HG03045 (cell line): ENCODE results near the gene EYS.
"Not testable (repeated sequence)": the region's sequence is repeated elsewhere in the genome, so short reads cannot be mapped to it uniquely, and the experiment has no call there.

Experiments
- ATAC-seq: cut with Tn5 transposase; IDR thresholded peaks from one replicate; pipeline ENCODE4 v1.9.1; 2021; ENCODE audit warnings: mild to moderate bottlenecking, moderate library complexity; ENCODE audit not compliant: unreplicated experiment

The EYS gene

DNA sequence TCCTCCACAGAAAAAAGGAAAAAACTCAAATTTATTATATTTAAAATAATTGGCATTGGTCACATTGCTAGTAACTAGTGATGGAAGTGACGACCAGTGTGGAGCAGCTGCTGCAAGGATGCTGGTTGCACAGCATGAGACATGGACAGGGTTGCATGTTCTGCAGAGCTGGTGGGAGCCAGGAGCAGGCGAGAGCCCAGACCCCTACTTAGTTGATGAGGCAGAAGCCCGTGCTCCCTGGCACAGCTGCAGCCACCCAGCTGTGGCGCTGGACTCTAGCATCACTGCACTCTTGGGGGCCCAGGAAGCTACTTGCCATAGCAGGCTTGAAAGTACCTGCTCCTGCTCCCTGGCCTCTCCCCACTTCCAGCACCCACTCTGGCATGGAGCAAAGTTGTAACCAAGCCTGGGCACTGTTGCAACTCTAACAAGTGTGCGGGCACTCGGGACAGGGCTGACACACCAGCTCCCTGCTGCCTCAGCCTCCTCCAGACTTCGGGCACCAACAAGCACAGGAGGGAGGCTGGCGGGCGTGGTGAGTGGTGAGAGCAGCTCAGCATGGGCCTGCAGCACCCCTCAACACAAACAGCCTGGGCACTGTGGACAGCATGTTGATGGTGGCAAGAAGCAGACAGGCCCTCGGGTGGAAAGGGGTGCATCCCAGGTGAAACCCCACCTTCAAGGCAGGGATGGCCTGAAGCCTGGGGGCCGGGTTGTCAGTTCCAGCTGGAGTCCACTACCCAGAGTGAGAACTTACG lies 69.6 kb downstream of the EYS start:
- no peak for ATAC-seq

DNA sequence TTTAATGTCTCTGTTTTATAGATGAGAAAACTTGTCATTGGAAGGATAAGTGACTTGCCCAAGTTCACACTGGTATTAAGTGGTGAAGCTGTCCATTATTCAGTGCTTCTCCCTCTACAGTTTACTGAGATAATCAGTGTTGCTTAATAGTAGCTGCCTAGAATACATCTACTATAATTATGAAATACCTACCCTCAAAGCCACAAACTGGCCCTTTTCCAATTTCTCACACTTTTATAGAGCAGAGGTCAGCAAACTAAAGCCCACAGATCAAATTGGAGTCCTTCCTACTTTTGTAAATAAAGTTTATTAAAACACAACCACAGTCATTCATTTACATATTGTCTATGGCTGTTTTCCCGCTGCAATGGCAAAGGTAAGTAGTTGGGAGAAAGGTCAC lies 73.5 kb downstream of the EYS start:
- ATAC-seq = no peak

DNA sequence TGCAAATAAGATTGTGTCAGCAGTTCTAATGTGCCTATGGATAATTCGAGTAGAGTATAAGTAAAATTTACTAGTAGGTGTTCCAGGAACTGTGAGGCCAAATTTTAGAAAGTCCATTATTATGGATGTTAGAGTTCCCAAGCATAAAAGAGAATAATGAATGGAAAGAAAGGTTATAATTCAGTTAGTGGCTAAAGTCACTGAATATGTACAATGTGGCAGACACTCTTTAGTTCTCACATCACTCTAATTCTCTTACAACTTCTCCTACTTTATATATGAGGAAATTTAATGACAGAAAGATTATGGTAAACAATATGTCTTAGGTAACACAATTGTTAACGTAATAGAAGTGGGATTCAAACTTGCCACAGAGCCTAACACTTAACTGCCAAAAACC lies 75.3 kb downstream of the EYS start:
- ATAC-seq = no peak

DNA sequence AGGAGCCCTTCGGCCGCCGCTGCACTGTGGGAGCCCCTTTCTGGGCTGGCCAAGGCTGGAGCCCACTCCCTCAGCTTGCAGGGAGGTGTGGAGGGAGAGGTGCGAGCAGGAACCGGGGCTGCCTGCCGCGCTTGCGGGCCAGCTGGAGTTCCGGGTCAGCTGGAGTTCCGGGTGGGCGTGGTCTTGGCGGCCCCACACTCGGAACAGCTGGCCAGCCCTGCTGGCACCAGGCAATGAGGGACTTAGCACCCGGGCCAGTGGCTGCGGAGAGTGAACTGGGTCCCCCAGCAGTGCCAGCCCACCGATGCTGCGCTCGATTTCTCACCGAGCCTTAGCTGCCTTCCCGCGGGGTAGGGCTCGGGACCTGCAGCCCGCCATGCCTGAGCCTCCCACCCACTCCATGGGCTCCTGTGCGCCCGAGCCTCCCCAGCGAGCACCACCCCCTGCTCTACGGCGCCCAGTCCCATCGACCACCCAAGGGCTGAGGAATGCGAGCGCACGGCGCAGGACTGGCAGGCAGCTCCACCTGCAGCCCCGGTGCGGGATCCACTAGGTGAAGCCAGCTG lies 79.5 kb downstream of the EYS start:
- not testable (repeated sequence) for ATAC-seq

DNA sequence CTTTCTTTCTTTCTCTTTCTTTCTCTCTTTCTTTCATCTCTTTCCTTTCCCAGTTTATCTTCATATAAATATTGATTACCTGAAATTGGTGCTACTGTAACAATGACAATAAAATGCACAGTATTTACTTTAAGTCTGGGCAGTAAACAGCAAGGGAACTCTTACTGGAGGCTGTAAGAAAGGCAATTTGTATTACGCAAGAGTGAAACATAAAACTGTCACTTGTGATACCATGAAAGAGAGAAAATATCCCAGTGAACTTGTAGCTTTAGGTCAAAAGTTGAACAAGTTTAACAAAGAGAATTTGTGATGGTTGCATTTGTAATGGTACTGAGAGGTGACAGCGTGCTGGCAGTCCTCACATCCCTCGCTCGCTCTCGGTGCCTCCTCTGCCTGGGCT lies 80.0 kb downstream of the EYS start:
- ATAC-seq = no peak

DNA sequence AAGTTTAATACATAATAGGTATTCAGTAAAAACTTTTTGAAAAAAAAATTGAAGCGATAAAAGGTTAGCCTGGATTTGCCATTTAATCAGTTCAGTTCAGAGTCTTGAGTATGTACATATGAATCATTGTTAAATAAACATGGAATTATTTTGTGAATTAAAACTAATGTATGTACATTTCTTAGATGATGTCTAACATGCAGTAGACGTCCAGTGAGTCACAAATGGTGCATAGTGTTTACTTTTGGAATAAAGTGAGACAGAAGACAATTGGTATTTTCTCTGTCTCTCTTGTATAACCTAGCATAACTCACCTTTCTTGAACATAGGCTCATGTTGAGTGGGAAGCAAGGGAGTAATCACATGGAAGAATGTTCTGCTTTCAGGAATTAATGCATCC lies 83.5 kb downstream of the EYS start:
- no peak for ATAC-seq

DNA sequence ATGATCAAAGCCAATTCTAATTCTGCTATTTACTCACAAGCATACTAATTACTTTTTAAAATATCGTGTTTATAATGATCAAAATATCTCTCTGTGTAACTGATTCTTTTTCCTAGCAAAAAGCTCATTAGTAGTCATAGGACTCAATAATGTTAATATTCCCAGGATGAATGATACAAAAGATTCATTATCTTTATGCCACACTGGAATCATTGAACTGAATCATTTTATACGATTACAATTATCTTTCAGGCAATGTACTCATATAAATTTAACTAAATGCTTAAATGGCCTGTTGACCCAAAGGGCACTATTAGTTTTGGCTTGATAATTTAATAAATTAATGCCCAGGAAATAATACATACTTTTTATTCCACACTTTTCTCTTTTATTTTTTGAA lies 96.3 kb downstream of the EYS start:
- ATAC-seq = no peak

DNA sequence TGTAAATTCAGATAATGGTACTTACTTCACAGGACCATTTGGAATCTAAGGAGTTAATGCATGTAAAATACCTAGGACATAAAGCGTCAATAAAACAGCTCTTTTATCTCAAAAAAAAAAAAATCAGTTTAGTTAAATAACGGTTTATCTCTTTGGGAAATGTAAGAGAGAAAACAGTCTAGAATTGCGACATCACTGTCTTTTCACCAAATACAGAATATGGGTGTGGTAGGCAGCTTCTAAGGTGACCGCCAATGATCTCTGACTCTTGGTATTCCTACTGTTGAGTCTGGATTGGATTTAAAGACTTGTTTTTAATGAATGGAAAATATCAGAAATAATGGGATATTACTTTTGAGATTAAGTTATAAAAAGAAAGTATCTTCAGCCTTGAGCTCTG lies 111.5 kb downstream of the EYS start:
- no peak for ATAC-seq

DNA sequence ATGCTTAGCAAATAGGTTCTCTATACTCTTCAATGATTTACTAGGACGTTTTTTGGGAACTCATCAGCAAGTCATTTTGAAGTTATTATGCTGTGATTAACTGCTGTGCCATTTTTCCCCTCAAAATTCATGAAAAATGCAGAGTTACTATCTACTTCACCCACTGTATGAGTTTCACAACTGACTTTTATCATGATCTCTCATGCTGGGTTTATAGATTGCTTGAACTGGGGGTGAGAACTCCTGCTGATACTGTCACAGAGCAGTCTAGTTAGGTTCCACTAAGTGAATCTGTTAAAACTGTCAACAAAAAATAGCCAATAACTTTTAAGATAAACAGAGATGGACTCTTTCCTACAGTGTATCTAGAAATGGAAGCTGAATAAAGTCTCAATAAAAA lies 136.7 kb downstream of the EYS start:
- no peak for ATAC-seq

DNA sequence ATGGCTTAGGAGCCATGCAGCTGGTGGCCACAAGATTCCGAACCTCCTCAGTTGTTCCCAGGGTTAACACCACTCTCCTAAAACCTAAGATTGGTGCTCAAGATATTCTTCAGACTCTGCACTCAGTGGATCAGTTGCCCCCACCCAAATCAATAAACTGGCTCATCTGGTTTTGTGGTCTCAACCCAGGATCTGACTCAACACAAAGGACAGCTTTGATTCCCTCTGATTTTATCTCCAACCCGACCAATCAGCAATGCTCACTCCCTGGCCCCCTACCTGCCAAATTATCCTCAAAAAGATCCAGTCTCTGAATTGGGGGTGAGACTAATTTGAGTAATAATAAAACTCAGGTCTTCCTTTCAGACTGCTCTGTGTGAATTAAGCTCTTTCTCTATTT lies 137.5 kb downstream of the EYS start:
- no peak for ATAC-seq

DNA sequence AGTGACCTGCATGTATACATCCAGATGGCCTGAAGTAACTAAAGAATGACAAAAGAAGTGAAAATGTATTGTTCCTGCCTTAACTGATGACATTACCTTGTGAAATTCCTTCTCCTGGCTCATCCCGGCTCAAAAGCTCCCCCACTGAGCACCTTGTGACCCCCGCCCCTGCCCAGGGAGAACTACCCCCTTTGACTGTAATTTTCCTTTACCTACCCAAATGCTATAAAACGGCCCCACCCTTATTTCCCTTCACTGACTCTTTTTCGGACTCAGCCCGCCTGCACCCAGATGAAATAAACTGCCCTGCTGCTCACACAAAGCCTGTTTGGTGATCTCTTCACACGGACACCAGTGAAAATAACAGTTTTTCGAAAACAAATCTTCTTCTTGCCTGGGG lies 138.0 kb downstream of the EYS start:
- not testable (repeated sequence) for ATAC-seq

DNA sequence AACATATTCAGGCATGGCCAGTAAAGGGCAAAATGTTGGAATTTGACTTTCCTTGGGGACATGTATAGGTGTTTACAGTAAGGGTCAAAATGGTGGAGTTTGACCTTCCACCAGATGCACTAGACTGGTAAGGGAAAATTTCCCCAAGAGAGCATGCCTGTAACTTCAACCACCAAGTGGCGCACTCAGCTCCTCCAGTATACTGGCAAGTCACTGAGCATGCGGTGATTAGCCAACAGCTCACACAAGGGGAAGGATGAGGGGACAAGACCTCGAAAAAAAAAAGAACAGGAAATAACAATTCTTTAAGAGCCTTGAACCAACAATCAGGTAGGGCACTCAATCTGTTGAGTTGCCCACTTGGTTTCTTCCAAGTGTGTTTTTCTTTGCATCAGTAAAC lies 140.9 kb downstream of the EYS start:
- ATAC-seq = no peak

DNA sequence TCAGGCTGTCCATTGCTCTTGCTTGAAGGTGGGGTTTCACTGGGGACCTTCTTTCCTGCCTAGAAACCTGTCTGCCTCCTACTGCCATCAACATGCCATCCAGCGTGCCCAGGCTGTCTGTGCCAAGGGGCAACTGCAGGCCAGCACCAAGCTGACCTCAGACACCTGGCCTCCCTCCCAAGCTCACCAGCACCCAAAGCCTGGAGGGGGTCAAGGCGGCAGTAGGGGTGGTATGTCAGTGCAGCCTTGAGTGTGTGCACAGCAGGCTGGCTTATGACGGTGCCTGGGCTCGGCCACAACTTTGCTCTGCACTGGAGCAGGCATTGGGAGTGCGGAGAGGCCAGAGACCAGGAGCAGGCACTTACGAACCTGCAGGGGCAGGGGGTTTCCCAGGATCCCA lies 149.0 kb downstream of the EYS start:
- ATAC-seq = no peak

DNA sequence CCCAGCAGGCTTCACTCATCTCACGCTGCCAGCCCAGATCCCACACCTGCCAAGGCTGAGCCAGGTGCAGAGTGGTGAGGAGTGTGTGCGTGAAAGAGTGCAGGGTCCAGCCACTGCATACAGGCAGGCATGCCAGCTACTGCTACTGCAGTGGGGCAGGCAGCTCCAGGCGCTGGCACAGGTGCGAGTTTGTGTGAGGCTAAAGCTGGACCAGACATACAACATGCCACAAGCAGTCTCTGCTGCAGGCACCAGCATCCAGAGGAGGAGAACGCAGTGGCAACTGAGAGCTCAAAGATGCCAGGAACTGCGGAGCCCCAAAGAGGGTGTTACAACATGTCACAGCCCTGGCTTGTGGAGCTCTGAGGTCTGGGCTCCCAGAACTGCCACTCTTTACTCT lies 149.8 kb downstream of the EYS start:
- ATAC-seq = no peak

DNA sequence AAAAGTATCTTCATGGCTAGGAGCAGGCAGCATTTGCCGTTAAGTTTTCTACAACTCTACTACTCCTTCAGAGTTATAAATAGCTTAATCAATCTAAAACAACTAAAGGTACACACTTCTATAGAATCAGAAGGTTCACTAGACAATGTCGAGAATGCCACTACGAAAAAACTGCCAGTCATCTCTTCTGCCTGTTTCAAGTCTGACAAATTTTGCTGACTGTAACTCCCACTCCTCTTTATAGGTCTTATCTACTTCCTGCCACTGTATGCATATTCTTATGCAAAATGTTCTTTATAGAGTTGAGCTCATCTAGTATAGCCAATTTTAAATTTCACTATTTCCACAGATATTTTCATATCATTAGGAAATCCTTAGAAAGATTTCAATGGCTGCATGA lies 160.1 kb downstream of the EYS start:
- ATAC-seq = no peak

DNA sequence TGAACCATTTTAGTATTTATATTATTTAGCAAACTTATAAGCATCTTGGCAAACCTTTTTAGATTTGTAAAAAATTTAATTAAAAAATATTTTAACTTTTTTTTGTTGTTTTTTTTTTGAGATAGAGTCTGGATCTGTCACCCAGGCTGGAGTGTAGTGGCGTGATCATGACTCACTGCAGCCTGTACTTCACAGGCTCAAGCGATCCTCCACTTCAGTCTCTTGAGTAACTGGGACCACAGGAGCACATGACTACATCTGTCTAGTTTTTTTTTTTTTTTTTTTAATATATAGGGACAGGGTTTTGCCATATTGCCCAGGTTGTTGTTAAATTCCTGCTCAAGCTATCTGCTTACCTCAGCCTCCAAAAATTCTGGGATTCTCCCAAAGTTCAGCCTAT lies 161.1 kb downstream of the EYS start:
- no peak for ATAC-seq

DNA sequence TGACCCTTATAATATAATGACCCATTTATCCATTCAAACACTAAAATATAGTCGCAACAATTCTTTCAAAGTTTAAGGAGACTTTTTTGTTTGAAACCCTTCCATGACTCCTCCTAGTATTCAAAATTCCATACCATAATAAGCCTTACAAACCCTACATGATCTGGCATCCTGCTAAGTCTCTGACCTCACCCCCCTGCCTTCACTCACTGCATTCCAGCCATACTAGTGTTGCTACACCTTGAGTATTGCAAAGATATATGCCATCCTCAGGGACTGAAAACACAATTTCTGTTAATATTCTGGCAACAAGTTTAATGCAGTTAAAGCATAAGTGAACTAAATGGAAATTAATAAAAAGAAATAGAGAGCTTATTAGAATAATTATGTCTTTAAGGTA lies 168.4 kb downstream of the EYS start:
- ATAC-seq = no peak

DNA sequence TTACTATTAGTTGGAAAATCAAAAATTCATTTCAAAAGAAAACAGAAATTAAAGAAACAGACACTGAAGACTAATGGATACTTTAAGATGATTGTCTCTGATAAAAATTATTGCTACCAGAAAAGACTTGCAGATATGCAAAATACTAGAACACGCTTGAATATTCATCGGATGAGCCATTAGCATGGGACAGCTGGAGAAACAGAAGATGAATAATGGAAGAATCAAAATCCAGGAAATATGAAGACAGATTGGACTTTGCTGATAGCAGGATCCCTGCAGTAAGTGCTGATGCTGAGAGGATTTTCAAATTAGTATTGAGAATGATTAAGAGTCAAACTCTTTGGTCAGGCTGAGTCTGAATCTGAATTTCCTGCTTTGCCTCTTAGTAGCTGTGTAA lies 169.4 kb downstream of the EYS start:
- ATAC-seq = no peak

DNA sequence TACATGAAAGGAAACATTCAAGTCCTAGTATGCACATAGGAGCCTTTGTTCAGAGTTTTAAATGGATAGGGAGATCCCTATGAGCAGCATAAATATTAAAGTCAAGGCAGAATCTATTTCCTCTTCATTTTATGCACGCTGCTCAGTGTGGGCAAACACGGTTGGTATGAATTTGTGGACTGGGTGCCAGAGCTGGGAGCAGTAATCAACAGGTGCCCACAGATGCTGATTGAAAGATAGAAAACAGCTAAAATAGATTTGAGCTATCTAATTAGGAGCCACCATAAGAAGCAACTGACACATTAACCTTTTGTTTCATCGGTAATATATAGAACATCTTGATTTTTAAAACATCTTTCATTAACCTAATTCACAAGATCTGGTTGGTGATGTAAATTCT lies 175.5 kb downstream of the EYS start:
- ATAC-seq = no peak

DNA sequence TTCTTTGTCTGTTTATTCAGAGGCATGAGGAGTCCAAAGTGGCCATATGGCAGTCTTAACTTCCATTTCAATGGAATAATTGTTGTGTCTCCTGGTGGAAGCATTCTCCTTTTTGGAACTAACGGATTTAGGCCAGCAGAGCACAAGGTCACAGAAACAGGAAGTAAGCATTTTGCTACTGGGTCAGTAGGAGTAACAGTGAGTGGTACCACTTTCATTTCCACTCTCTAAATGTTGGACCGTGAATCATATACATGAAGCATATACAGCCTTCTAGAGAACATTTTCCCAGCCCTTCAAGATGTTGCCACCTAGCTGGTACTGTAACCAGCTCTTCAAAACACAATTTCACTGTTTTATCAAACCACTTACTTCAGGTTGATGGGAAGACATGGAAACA lies 182.8 kb downstream of the EYS start:
- ATAC-seq = no peak

DNA sequence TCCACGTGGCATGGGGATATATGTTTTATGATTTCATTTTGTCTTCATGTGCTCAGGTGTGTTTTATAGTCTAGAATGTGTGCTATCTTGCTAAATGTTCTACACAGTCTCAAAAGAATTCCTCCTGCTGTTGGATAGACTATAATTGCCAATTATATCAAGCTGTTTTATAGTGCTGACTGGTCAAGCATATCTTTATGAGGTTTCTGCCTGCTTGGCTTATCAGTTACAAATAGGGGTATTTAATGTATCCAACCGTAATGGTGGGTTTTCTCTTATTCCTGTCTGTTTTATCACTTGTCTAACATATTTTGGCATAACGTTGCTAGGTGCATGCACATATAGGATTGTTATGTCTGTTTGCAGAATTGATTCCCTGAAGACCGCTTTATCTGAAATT lies 201.3 kb downstream of the EYS start:
- ATAC-seq = no peak

DNA sequence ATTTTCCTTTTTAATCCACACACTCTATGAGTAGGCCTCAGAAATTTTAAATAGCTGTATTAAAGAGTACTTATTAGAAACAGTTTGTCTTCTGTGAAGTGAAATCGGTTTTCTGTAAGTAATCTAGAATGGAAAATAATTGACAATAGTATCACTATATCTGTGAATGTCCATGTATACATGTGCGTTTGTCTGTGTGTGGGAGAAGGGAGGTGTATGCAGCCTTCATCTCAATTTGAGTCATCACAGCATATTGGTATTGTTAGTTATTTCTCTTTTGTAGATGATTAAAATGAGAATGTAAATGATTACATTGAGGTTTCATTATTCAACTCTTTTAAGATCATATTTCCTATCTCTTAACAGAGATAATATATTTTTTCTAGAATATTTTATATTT lies 206.0 kb downstream of the EYS start:
- ATAC-seq = no peak

DNA sequence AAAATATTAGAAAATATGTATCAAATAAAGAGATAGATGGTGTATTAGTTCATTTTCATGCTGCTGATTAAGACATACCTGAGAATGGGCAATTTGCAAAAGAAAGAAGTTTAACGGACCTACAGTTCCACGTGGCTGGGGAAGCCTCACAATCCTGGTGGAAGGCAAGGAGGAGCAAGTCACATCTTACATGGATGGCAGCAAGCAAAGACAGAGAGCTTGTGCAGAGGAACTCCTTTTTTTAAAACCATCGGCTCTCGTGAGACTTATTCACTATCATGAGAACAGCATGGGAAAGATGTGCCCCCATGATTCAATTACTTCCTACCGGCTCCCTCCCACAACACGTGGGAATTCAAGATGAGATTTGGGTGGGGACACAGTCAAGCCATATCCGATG lies 223.4 kb downstream of the EYS start:
- not testable (repeated sequence) for ATAC-seq
